ENCODE data around the gene TFCP2L1. TPM values are rescaled to one million over a fixed set of nuclear protein-coding genes. Genes with fewer than 3 reads are reported as not detected.
A peak's percentile ranks its signal among the peaks of the same experiment; 100 is the strongest.

Gene TFCP2L1
- total RNA-seq, 4 donors from 2014 or later, result 0.31 to 5.7 (median 0.41) TPM

- no peak for TF ChIP-seq CTCF (IDR thresholded peaks at IDR 0.05)
- no peak for TF ChIP-seq POLR2AphosphoS5 (IDR thresholded peaks at IDR 0.05)
- no peak for TF ChIP-seq POLR2A (IDR thresholded peaks at IDR 0.05)
- no peak for TF ChIP-seq EP300 (IDR thresholded peaks at IDR 0.05)
- H3K36me3 ChIP-seq, result no peaks in the 10 kb centered on the region
- no peak for ATAC-seq
- WGBS, 2 donors (ENCODE audit: low coverage in 1 of 2), result no CpG with 5 or more reads among the region's 8 CpGs
- H3K27ac ChIP-seq, result no peak overlapping the region
- H3K4me3 ChIP-seq, result no peak overlapping the region
- no peaks in the 10 kb centered on the region for H3K4me1 ChIP-seq
- H3K27me3 ChIP-seq, result no peaks in the 10 kb centered on the region
- H3K9me3 ChIP-seq, result no peaks in the 10 kb centered on the region
These were observed 92.4 kb downstream of the TFCP2L1 start for GRCh38 chr2:121192576-121192975.

GRCh38 chr2:121191191-121192170 is 93.5 kb downstream of the TFCP2L1 start:
- Histone ChIP-seq H3K36me3 (no peaks in the 10 kb centered on the region), H3K4me3 (no peak overlapping the region), H3K27ac (no peak overlapping the region), H3K9me3 (no peaks in the 10 kb centered on the region), H3K27me3 (no peaks in the 10 kb centered on the region), H3K4me1 (no peaks in the 10 kb centered on the region)
- whole genome bisulfite sequencing, 2 donors (ENCODE audit: low coverage in 1 of 2), result 74 to 78% methylated on average over 5 to 12 of the region's 25 CpGs
- ATAC-seq, result no peak
- TF ChIP-seq POLR2A (IDR thresholded peaks at IDR 0.05) (no peak), EP300 (IDR thresholded peaks at IDR 0.05) (no peak), POLR2AphosphoS5 (IDR thresholded peaks at IDR 0.05) (no peak), CTCF (IDR thresholded peaks at IDR 0.05) (no peak)

- Histone ChIP-seq H3K9me3 (no peaks in the 10 kb centered on the region), H3K27me3 (no peaks in the 10 kb centered on the region), H3K36me3 (no peaks in the 10 kb centered on the region), H3K4me3 (no peak overlapping the region), H3K4me1 (no peaks in the 10 kb centered on the region), H3K27ac (no peak overlapping the region)
- no peak for ATAC-seq
- TF ChIP-seq POLR2AphosphoS5 (IDR thresholded peaks at IDR 0.05), result no peak
- TF ChIP-seq CTCF (IDR thresholded peaks at IDR 0.05), result no peak
- no peak for TF ChIP-seq EP300 (IDR thresholded peaks at IDR 0.05)
- no peak for TF ChIP-seq POLR2A (IDR thresholded peaks at IDR 0.05)
- 30% methylated on average over 2 of the region's 7 CpGs; no CpG with 5 or more reads in 1 of the 2 donors for WGBS, 2 donors (ENCODE audit: low coverage in 1 of 2)
These were observed 95.2 kb downstream of the TFCP2L1 start for GRCh38 chr2:121189661-121190381.

GRCh38 chr2:121189011-121189410 is 96.0 kb downstream of the TFCP2L1 start:
- no peak overlapping the region for H3K27ac ChIP-seq
- no peaks in the 10 kb centered on the region for H3K36me3 ChIP-seq
- no peaks in the 10 kb centered on the region for H3K4me1 ChIP-seq
- H3K27me3 ChIP-seq, result no peaks in the 10 kb centered on the region
- TF ChIP-seq POLR2A (IDR thresholded peaks at IDR 0.05) (no peak), CTCF (IDR thresholded peaks at IDR 0.05) (no peak), POLR2AphosphoS5 (IDR thresholded peaks at IDR 0.05) (no peak), EP300 (IDR thresholded peaks at IDR 0.05) (no peak)
- H3K4me3 ChIP-seq, result no peak overlapping the region
- peak; percentile 31 for ATAC-seq
- 58 to 86% methylated on average over 1 to 3 of the region's 3 CpGs for WGBS, 2 donors (ENCODE audit: low coverage in 1 of 2)
- H3K9me3 ChIP-seq, result no peaks in the 10 kb centered on the region
